ENCODE measurements around the gene MAST2. TPM values are rescaled to one million over a fixed set of nuclear protein-coding genes. Genes with fewer than 3 reads are reported as not detected.
"Not testable (repeated sequence)": the region's sequence is repeated elsewhere in the genome, so short reads cannot be mapped to it uniquely, and the experiment has no call there.

MAST2 gene
- total RNA-seq, 1 donor from 2014 or later, result 28.3 TPM

- intact Hi-C loops (cut with micrococcal nuclease), result no loop called here
Observed at GRCh38 chr1:45809761-45810160, 6.3 kb downstream of the MAST2 start.

DNA sequence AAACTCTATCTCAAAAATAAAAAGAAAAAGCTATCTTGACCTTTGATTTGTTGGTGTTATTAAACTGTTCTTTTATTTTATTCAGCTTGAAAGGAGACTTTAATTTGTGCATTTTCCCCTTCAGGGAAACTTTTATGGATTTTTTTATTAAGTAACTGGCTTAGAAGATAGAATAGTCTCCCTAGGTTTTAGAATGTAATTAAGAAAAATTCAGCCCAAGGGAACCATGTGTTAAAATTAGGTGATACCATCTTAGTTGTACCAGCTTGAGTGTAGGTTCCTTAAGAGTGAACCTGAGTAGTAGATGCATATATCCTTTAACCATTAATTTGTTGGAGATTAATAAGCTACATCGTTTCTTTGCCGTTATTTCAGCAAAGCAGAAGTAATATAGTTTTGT lies 11.4 kb downstream of the MAST2 start:
- intact Hi-C loops (cut with micrococcal nuclease), result no loop called here

- intact Hi-C loops (cut with micrococcal nuclease), result no loop called here
Observed at GRCh38 chr1:45815667-45816458, 12.5 kb downstream of the MAST2 start.

DNA sequence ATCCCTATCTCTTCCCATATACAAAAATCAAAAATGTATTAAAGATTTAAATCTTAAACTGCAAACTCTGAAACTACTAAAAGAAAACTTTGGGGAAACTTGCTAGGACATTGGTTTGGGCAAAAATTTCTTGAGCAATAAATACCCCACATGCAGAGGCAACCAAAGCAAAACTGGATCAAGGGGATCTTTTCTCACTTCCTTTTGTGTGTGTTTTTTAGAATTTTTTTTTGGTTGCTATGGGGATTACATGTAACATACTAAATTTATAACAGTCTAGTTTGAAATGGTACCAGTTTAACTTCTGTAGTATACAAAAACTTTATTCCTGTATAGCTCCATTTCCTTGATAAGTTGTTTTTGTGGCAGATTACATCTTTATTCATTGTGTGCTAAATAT lies 16.8 kb downstream of the MAST2 start:
- intact Hi-C loops (cut with micrococcal nuclease), result no loop called here

DNA sequence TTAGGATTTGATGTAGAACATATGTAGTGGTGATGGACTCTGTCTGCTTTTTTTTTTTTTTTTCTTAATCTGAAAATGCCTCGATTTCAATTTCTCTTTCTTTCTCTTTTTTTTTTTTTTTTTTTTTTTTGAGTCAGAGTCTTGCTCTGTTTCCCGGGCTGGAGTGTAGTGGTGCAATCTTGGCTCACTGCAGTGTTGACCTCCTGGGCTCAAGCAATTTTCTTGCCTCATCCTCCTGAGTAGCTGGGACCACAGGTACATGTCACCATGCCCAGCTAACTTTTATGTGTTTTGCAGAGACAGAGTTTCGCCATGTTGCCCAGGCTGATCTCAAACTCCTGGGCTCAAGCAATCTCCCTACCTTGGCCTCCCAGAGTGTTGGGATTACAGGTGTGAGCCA lies 17.4 kb downstream of the MAST2 start:
- intact Hi-C loops (cut with micrococcal nuclease), result no loop called here

DNA sequence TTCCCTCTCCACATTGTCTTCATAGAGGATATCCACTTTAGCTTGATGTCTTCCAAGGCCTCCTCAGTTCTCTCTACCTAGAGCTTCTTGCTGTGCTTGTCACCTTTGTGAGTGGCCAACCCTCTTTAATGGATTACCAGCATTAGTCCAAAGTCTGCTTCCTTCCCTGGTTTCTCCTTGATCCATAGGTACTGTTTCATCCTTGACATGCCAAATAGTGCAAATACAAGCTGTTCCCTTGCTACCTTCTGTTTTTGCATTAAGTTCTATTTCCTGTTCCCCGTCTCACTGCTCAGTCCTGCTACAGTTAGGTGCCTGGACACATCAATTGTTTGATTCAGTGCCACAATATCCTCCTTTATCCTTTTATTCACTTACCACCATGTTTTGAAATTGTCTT lies 19.2 kb downstream of the MAST2 start:
- intact Hi-C loops (cut with micrococcal nuclease), result no loop called here

DNA sequence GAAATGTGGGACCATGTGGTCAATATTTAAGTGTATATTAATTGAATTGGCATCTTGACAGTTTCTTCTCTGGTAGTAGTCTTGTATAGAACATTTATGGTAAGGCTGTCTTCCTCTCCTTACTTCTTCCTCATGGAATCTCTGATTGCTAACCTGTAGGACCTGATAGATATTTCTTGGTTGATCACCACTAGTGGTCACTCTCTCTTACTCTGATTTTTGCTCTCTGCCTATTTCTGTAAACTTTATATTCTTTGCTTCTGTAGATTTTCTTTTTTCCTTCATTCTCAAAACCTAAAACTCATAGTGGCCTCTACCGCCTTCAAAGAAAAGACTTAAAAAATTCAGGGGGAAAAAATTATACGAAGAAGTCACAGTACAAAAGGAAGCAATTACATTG lies 21.2 kb downstream of the MAST2 start:
- intact Hi-C loops (cut with micrococcal nuclease), result no loop called here

DNA sequence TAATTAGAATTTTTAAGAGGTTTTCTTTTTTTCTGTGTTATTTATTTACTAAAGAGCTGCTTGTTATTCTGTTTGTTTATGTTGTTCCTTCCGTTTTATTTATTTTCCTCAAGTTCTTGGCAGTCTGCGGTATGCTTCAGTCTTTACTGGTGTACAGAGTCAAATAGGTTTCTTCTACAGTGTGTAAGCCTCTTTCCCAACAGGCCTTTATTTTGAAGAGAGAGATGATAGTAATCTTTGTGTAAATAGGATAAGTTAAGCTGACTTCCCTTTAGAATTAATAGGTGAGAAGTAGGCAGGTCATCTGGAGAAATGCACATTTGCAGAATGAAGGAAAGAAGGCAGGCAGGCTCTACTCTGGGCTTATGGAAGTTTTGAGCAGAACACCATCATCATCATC lies 23.8 kb downstream of the MAST2 start:
- intact Hi-C loops (cut with micrococcal nuclease), result no loop called here

DNA sequence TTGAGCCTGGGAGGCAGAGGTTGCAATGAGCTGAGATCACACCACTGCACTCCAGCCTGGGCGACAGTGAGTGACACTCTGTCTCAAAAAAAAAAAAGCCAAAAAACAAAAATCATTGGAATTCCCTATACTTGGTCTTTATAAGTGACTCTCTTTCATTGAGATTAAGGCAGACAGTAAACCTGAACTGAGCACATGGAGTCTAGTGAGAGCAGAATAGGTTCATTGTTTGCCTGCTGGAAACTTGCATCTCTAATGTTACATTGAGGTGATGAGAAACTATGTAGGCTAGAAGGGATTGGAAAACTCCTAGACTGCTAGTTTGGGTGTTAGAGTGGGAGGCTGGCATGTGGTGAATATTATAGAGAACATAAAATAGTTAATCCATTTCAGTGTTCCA lies 25.4 kb downstream of the MAST2 start:
- intact Hi-C loops (cut with micrococcal nuclease), result no loop called here

- intact Hi-C loops (cut with micrococcal nuclease), result no loop called here
Observed at GRCh38 chr1:45833361-45833760, 29.9 kb downstream of the MAST2 start.

DNA sequence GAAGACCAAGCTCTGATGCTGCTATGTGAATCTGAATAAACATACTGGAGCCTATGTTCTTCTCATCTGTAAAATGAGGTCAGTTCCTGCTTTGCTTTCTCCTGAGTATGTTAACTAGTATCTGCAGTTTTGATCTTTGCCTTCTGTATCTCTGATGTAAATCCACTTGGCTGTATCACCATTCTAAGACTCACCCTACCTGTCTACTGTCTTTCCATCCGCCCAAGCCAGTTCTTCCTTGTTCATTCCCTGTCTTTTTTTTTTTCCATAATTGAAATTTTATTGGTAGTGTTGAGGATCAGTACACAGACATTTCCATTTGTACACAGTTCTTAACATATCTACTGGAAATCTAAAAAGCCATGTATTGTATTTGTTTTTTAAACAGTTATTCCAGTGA lies 31.3 kb downstream of the MAST2 start:
- intact Hi-C loops (cut with micrococcal nuclease), result no loop called here

GRCh38 chr1:45836451-45836850 lies 33.0 kb downstream of the MAST2 start:
- intact Hi-C loops (cut with micrococcal nuclease), result no loop called here

DNA sequence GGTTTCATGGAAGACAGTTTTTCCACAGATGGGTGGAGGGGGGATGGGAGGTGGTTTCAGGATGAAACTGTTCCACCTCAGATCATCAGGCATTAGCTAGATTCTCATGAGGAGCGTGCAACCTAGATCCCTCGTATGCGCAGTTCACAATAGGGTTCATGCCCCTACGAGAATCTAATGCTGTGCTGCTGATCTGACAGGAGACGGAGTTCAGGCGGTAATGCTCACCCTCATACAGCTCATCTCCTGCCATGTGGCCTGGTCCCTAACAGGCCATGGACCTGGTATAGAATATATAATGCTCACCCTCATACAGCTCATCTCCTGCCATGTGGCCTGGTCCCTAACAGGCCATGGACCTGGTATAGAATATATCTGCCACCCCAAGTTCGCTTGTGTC lies 33.4 kb downstream of the MAST2 start:
- intact Hi-C loops (cut with micrococcal nuclease), result not testable (repeated sequence)

DNA sequence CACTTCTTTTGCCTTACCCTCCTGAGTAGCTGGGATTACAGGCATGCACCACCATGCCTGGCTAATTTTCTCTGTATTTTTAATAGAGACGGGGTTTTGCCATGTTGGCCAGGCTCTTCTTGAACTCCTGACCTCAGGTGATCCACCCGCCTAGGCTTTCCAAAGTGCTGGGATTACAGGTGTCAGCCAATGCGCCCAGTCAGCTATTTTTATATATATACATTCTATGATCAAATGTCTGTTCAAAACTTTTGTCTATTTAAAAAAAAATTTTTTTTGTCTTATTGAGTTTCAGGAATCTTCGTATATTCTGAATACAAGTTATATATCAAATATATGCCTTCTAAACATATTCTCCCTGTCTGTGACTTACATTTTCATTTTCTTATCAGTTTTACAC lies 34.9 kb downstream of the MAST2 start:
- intact Hi-C loops (cut with micrococcal nuclease), result not testable (repeated sequence)

DNA sequence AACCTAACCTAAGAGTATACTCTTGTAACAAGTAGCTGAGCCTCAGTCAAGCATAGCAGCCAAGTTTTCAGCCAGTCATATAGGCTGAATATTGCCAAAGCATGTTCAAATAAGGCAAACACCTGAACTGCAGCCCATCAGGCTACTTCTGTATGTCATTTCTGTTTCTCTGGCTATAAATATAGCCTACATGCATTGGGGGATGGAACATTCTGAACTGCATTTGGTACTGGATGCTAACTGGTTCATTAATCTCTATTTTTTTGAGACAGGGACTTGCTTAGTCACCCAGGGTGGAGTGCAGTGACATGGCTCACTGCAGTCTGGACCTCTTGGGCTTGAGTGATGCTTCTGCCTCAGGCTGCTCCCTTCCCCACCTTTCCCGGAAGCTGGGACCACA lies 37.3 kb downstream of the MAST2 start:
- intact Hi-C loops (cut with micrococcal nuclease), result loop anchor here (10.0 kb wide), 1 partner anchor 196 kb away; no protein-coding TSS in a partner anchor

DNA sequence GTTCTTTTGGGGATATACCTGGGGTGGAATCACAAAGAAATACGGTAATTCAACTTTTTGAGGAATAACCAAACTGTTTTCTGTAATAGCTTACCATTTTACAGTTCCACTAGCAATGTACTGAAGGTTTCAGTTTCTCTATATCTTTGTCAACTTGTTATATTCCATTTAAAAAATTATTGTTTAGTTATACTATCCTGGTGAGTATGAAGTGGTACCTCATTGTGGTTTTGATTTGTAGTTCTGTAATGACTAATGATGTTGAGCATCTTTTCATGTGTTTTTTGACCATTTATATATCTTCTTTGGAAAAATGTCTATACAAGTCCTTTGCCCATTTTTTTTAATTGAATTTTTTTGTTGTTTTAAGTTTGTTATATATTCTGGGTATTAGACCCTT lies 39.4 kb downstream of the MAST2 start:
- intact Hi-C loops (cut with micrococcal nuclease), result loop anchor here (2.0 to 10.0 kb wide), 2 partner anchors 156 to 198 kb away; partner anchors contain the start of gene GPBP1L1

GRCh38 chr1:45843474-45843905 lies 40.1 kb downstream of the MAST2 start:
- intact Hi-C loops (cut with micrococcal nuclease), result loop anchor here (2.0 to 10.0 kb wide), 2 partner anchors 157 to 199 kb away; partner anchors contain the start of gene GPBP1L1

- intact Hi-C loops (cut with micrococcal nuclease), result loop anchor here (2.0 to 10.0 kb wide), 2 partner anchors 157 to 199 kb away; partner anchors contain the start of gene GPBP1L1
Observed at GRCh38 chr1:45844000-45844399, 40.6 kb downstream of the MAST2 start.

DNA sequence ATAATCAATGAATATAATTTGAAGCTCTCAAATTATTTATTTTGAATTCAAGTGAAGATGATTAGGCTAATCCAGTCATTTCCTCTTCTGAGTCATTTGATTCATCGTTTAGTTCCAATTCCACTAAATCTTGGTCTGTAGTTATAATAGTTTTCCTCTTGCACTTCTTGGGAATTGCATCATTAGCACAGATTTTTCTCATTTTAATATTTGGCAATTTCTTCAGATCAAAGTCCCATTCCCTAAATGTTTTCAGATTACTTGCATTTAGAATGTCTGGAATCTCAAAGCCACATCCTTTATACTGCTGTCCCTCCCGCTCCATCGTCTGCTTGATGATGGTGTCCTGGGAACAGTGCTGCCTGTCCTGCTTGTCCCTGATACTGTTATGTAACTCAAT lies 43.5 kb downstream of the MAST2 start:
- intact Hi-C loops (cut with micrococcal nuclease), result loop anchor here (10.0 kb wide), 1 partner anchor 202 kb away; no protein-coding TSS in a partner anchor

DNA sequence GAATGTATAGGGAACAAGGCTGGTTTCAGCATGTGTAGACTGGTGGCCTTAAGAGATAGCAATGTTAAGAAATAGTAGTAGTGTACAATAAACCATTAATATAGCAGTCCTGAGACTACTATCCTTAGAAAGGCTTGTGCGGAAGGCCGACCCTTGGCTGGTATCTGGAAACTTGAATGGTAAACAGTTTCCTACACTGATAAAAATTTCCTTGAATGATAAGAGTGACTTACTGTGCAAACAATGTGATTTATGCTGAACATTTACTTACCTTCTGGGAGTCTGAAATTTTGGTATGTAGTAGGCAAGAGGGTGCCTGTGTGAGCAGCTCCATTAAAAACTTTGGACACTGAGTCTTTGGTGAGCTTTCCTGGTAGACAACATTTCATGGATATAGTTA lies 44.7 kb downstream of the MAST2 start:
- intact Hi-C loops (cut with micrococcal nuclease), result loop anchor here (10.0 kb wide), 1 partner anchor 203 kb away; no protein-coding TSS in a partner anchor

DNA sequence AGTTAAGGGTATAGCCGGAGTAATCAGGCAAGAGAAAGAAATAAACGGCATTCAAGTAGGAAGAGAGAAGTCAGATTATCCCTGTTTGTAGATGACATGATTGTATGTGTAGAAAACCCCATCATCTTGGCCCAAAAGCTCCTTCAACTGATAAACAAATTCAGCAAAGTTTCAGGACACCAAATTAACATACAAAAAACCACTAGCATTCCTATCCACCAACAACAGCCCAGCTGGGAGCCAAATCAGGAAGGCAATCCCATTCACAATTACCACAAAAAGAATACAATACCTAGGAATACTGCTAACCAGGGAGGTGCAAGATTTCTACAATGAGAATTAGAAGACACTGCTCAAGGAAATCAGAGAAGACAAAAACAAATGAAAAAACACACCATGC lies 45.3 kb downstream of the MAST2 start:
- intact Hi-C loops (cut with micrococcal nuclease), result loop anchor here (10.0 kb wide), 1 partner anchor 204 kb away; no protein-coding TSS in a partner anchor

DNA sequence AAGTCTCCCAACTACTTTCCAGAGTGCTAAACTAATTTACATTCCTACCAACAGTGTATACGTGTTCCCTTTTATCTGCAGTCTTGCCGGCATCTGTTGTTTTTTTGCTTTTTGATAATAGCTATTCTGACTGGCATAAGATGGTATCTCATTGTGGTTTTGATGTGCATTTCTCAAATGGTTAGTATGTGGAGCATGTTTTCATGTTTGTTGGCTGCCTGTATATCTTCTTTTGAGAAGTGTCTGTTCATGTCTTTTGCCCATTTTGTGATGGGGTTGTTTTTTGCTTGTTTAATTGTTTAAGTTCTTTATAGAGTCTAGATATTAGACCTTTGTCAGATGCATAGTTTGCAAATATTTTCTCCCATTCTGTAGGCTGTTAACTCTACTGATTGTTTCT lies 46.6 kb downstream of the MAST2 start:
- intact Hi-C loops (cut with micrococcal nuclease), result no loop called here

GRCh38 chr1:45854724-45855123 lies 51.3 kb downstream of the MAST2 start:
- intact Hi-C loops (cut with micrococcal nuclease), result no loop called here

All from T-helper 2 cell treated with Interferon-gamma antibody and Interleukin-4, amounts not matched to agents 100 ng/mL and 5 ng/mL, for 36 hours (primary cell).